HEK293 (cell line): Measurements from ENCODE around the gene ZNF831.

Source experiments
- CTCF ChIA-PET: fragments of 350-600 bp; formaldehyde crosslinking; extraction: SDS; loops from one replicate; lab custom pipeline; 2021; ENCODE audit warnings: antibody characterized with exemption; lab: Yijun Ruan, JAX
- POLR2A ChIA-PET: fragments of 300-600 bp; formaldehyde crosslinking; extraction: SDS; loops from one replicate; lab custom pipeline; 2020; ENCODE audit warnings: antibody characterized with exemption, inconsistent platforms; lab: Yijun Ruan, JAX
- H3K27ac ChIP-seq: fragments of 200-500 bp; sonication (Bioruptor generic); 2 replicates; pipeline ENCODE4 v1.5.1; 2014; ENCODE audit warnings: low read depth, low read length, control low read depth, inconsistent platforms; ENCODE audit errors: extremely low read depth
- H3K36me3 ChIP-seq, 2 experiments: fragments of 200-500 bp in 1 of 2; sonication (Bioruptor generic) in 1 of 2; 1 replicate in 1 of 2; 2 replicates in 1 of 2; pipeline ENCODE4 v1.5.1; 2014 to 2017; ENCODE audit warnings: inconsistent platforms in 2 of 2, low read length in 2 of 2; ENCODE audit not compliant: control insufficient read depth in 2 of 2, insufficient read depth in 1 of 2
- H3K4me1 ChIP-seq: fragments of 200-500 bp; sonication (Bioruptor generic); 2 replicates; pipeline ENCODE4 v1.5.1; 2014; ENCODE audit warnings: mild to moderate bottlenecking, low read length, inconsistent platforms; ENCODE audit not compliant: control insufficient read depth, insufficient read depth
- H3K4me3 ChIP-seq: 2 replicates; pipeline ENCODE4 v1.5.1; 2011; ENCODE audit warnings: low read depth, mild to moderate bottlenecking, control low read depth, low read length, moderate library complexity
- H3K9me3 ChIP-seq: fragments of 200-500 bp; sonication (Bioruptor generic); 2 replicates; pipeline ENCODE4 v1.5.1; 2014; ENCODE audit warnings: low read depth, low read length, inconsistent platforms; ENCODE audit not compliant: control insufficient read depth, insufficient read depth
- CTCF ChIP-seq: fragments of 450-650 bp; formaldehyde crosslinking; IDR thresholded peaks from 2 replicates; pipeline ENCODE4 v1.5.1; 2016; ENCODE audit warnings: missing biosample characterization, missing genetic modification characterization
- KLF10 ChIP-seq: fragments of 450-650 bp; IDR thresholded peaks from 2 replicates; pipeline ENCODE4 v1.5.1; 2018; ENCODE audit warnings: missing biosample characterization, mild to moderate bottlenecking, missing genetic modification characterization
- TCF7L2 ChIP-seq: IDR thresholded peaks from 2 replicates; pipeline ENCODE4 v1.6.1; 2011; ENCODE audit warnings: low read depth, mild to moderate bottlenecking, inconsistent platforms, low read length, moderate library complexity, borderline replicate concordance
- ZBTB11 ChIP-seq: fragments of 450-650 bp; formaldehyde crosslinking; conservative IDR thresholded peaks from 2 replicates; pipeline ENCODE4 v1.5.1; 2016; ENCODE audit warnings: low read depth, missing biosample characterization, missing genetic modification characterization
- ZBTB48 ChIP-seq: fragments of 450-650 bp; formaldehyde crosslinking; IDR thresholded peaks from 2 replicates; pipeline ENCODE4 v1.5.1; 2016; ENCODE audit warnings: missing biosample characterization, missing genetic modification characterization
- ZFP37 ChIP-seq: fragments of 450-650 bp; formaldehyde crosslinking; IDR thresholded peaks from 2 replicates; pipeline ENCODE4 v1.5.1; 2016; ENCODE audit warnings: missing biosample characterization, missing genetic modification characterization
- ZNF202 ChIP-seq: fragments of 450-650 bp; formaldehyde crosslinking; IDR thresholded peaks from 2 replicates; pipeline ENCODE4 v1.5.1; 2016; ENCODE audit warnings: missing biosample characterization, missing genetic modification characterization, borderline replicate concordance
- ZNF266 ChIP-seq: fragments of 450-650 bp; formaldehyde crosslinking; IDR thresholded peaks from 2 replicates; pipeline ENCODE4 v1.5.1; 2016; ENCODE audit warnings: missing biosample characterization, missing genetic modification characterization, low read depth
- ZNF302 ChIP-seq: fragments of 450-650 bp; formaldehyde crosslinking; IDR thresholded peaks from 2 replicates; pipeline ENCODE4 v1.5.1; 2016; ENCODE audit warnings: missing biosample characterization, missing genetic modification characterization, low read depth
- ZNF596 ChIP-seq: fragments of 450-650 bp; IDR thresholded peaks from 2 replicates; pipeline ENCODE4 v1.5.0; 2018; ENCODE audit warnings: missing biosample characterization, mild to moderate bottlenecking, missing genetic modification characterization, moderate library complexity
- ZNF621 ChIP-seq: fragments of 450-650 bp; formaldehyde crosslinking; IDR thresholded peaks from 2 replicates; pipeline ENCODE4 v1.5.1; 2017; ENCODE audit warnings: missing biosample characterization, missing genetic modification characterization
- ZNF624 ChIP-seq: fragments of 450-650 bp; formaldehyde crosslinking; IDR thresholded peaks from 2 replicates; pipeline ENCODE4 v1.5.1; 2017; ENCODE audit warnings: missing biosample characterization, missing genetic modification characterization
- TF ChIP-seq, protein P1 (sequence below): fragments of 450-650 bp; formaldehyde crosslinking; IDR thresholded peaks from 2 replicates; pipeline ENCODE4 v1.5.1; 2017; ENCODE audit warnings: missing biosample characterization, mild to moderate bottlenecking, missing genetic modification characterization, moderate library complexity
- TF ChIP-seq, protein P2 (sequence below): fragments of 450-650 bp; formaldehyde crosslinking; IDR thresholded peaks from 2 replicates; pipeline ENCODE4 v1.5.0; 2017; ENCODE audit warnings: missing biosample characterization, missing genetic modification characterization, borderline replicate concordance
- TF ChIP-seq, protein P3 (sequence below): fragments of 450-650 bp; formaldehyde crosslinking; IDR thresholded peaks from 2 replicates; pipeline ENCODE4 v1.5.1; 2016; ENCODE audit warnings: missing biosample characterization, missing genetic modification characterization

Gene ZNF831

GRCh38 chr20:59291740-59292383, 128.2 kb downstream of the ZNF831 start:
- Histone ChIP-seq H3K9me3 (no peaks in the 10 kb centered on the region), H3K36me3 (no peaks in the 10 kb centered on the region), H3K27ac (no peak overlapping the region), H3K4me3 (no peak overlapping the region), H3K4me1 (no peaks in the 10 kb centered on the region)
- CTCF ChIA-PET: interaction anchor here (0.7 kb wide), 1 partner anchor 13 kb away, joined by 3 read pairs; no protein-coding TSS in a partner anchor
- TF ChIP-seq, protein P1, sequence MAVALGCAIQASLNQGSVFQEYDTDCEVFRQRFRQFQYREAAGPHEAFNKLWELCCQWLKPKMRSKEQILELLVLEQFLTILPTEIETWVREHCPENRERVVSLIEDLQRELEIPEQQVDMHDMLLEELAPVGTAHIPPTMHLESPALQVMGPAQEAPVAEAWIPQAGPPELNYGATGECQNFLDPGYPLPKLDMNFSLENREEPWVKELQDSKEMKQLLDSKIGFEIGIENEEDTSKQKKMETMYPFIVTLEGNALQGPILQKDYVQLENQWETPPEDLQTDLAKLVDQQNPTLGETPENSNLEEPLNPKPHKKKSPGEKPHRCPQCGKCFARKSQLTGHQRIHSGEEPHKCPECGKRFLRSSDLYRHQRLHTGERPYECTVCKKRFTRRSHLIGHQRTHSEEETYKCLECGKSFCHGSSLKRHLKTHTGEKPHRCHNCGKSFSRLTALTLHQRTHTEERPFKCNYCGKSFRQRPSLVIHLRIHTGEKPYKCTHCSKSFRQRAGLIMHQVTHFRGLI (tag by site-specific recombination): no peak
- TF ChIP-seq ZNF302 (tag by site-specific recombination) (no peak), ZNF621 (tag by site-specific recombination) (no peak), ZBTB48 (tag by site-specific recombination) (no peak), ZNF596 (tag by site-specific recombination) (no peak), ZNF266 (no peak), ZNF624 (no peak), ZFP37 (tag by site-specific recombination) (no peak), TCF7L2 (no peak), ZBTB11 (tag by site-specific recombination) (no peak), CTCF (tag by site-specific recombination) (no peak), KLF10 (tag by site-specific recombination) (no peak), ZNF202 (no peak)
- TF ChIP-seq, protein P2, sequence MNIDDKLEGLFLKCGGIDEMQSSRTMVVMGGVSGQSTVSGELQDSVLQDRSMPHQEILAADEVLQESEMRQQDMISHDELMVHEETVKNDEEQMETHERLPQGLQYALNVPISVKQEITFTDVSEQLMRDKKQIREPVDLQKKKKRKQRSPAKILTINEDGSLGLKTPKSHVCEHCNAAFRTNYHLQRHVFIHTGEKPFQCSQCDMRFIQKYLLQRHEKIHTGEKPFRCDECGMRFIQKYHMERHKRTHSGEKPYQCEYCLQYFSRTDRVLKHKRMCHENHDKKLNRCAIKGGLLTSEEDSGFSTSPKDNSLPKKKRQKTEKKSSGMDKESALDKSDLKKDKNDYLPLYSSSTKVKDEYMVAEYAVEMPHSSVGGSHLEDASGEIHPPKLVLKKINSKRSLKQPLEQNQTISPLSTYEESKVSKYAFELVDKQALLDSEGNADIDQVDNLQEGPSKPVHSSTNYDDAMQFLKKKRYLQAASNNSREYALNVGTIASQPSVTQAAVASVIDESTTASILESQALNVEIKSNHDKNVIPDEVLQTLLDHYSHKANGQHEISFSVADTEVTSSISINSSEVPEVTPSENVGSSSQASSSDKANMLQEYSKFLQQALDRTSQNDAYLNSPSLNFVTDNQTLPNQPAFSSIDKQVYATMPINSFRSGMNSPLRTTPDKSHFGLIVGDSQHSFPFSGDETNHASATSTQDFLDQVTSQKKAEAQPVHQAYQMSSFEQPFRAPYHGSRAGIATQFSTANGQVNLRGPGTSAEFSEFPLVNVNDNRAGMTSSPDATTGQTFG (tag by site-specific recombination): no peak
- TF ChIP-seq, protein P3, sequence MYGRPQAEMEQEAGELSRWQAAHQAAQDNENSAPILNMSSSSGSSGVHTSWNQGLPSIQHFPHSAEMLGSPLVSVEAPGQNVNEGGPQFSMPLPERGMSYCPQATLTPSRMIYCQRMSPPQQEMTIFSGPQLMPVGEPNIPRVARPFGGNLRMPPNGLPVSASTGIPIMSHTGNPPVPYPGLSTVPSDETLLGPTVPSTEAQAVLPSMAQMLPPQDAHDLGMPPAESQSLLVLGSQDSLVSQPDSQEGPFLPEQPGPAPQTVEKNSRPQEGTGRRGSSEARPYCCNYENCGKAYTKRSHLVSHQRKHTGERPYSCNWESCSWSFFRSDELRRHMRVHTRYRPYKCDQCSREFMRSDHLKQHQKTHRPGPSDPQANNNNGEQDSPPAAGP (tag by site-specific recombination): no peak
- POLR2A ChIA-PET: no interaction called here
